RKO (cell line): ENCODE data around the gene NFU1.

Experiments
- DNase-seq: peaks from one replicate; pipeline ENCODE4 v3.0.0-alpha.2; 2016; ENCODE audit warnings: low spot score

The NFU1 gene

DNA sequence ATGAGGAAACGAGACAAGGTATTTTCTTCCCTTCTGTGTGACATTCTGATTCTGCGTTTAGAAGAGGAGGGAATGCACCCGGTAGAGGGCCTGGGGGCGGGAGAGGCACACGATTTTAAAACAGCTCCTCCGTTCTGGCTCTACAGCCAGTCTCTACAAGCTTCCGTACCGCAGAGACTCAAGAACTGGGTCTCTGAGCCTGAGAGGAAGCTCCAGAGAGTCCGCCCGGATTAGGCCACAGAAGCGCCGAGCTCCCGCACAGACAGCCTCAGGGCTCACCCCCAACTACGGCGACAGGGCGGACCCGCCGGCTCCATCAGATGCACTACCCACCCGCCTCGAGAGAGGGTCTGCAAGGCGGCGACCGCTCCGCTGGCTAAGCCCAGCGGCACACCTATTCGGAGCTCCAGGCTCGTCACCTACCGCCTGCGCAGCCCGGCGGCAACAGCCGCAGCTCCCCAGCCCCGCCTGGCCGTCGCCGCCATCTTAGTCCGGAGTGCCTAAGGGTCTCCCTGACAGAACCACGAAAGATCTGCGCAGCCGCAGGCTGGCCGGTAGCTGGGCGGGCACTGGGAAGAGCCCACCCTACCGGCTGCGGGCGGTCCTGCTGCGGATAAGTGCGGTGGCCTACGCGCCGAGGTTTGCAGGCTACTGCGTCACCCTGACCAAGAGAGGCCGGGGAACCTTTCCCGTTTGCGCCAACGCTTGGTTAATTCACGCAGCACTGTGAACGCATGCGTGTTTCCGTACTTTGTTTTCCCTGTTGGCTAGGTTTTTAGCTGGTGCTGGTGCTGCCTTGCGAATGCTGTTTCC lies at the start of gene NFU1:
Gene NFU1 (minus strand): TSS at position 498 of the 813 bp plus-strand sequence. CDS start 13 bp downstream, at position 485.
- peak; percentile 96 for DNase-seq

DNA sequence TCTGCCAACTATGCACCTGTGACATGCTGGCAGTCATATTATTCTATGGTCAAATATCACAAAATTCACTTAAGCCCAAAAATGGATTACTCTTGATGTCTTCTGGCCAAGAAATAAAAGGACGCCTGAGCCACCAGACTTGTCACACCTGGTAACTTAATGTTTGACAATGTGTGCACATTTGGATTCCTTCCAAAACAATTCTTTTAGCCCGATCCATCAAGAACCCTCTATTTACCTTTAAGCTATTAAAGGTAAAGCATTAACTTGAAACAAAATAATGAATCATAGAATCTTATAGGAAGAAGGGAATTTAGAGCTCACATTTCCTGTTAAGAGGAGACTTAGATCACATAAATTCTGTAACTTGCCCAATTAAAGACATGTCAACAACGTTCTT lies 46.5 kb upstream of the NFU1 start:
- no peak for DNase-seq

DNA sequence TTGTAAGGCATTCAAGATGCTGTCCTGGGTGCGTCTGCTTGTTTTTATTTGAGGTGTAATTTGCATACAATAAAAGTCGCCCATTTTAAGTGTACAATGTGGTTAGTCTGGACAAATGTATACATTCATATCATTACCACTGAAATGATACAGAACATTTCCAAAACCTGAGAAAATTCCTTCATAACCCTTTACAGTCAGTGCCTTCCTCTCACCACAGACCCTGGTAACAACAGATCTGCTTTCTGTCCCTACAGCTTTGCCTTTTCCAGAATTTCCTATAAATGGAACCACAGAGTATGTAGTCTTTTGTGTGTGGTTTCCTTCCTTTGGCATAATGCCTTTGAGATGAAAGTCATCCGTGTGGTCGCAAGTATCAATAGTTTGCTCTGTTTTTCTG lies 45.8 kb upstream of the NFU1 start:
- DNase-seq, result no peak

DNA sequence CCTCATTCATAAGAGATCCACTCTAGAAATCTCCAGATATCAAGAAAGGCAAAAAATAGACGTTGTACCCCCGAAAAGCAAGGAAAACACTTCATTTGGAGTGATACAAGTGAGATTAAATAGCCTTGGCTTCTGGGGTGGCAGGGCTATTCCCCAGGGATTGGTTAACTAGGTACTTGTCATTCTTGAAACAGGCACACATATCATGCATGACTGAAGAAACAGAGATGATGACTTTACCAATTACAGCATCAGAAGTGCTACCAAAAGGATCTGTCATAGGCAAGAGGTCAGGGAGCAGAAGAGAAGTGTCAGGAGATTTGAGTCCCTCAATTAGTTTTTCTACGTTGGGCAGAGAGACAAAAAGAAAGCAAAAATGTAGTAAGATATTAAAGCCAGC lies 45.2 kb upstream of the NFU1 start:
- DNase-seq, result no peak

DNA sequence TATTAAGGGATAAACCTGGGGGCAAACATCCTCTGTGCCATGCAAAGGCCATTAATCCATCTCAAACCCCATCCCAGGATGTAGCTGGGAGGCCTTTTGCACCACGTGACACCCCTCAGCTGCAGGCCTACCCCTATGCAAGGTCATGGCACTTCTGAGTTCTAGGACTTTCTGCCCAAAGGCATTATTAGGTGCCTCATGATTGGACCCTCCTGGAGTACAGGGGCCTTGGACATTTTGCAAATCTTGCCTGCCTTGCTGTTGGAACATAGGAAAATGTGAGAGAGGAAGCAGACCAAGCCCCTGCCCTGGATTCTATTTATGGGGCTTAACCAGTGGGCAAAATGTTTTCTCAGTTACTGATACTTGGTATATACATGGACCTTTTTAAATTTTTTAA lies 44.2 kb upstream of the NFU1 start:
- DNase-seq, result no peak

DNA sequence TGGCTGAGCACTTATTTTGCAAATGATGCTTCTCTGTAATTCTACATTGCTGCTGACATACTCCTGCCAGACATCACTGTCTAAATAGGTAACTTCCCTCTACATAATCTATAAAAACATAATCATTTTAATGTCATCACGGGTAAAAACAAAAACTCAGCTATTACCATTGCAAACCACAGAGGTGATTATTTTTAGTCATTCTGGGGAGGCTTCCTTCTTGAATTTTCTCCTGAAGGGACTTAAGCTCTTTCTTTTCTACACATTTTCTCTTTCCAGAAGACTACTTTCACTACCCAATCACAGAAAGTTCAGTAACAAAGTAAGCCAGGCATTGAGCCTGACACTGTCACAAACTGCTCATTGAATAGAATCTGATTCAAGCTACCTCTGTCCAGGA lies 40.4 kb upstream of the NFU1 start:
- no peak for DNase-seq

DNA sequence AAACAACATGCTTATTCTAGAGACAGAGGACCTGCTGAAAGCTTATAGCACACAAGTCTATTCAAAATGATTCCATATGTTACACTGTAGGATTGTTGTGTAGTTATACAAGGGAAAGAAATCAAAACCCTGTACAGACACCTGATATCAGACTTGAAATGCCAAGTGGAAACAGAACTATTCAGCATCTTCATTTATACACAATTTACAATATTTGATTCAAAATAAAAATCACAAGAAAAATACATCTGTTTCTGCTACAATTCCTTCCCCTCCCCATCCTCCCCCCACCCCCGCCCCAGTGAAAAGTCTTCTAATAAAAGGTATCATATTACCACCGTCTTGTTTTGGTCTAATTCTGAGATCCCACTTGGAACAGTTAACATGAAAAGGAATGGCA lies 37.5 kb upstream of the NFU1 start:
- DNase-seq, result no peak

DNA sequence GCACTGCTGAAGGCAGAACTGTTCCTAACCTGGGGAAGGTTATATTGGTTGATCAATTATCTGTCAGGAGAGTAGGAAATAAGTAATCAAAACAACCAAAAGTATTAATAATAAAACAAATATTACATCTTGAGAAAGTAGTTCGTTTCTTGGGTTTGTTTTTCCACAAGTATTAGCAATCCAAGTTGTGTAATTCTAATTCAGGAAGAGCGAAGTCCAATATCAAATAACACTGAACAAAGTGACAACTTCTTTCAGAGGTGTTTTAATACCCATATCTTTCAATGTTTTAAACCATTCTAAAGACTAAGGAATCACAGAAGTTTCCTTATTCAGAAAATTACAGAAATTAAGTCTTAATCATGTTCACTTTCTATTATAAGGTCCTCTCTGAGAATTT lies 34.6 kb upstream of the NFU1 start:
- DNase-seq, result no peak

DNA sequence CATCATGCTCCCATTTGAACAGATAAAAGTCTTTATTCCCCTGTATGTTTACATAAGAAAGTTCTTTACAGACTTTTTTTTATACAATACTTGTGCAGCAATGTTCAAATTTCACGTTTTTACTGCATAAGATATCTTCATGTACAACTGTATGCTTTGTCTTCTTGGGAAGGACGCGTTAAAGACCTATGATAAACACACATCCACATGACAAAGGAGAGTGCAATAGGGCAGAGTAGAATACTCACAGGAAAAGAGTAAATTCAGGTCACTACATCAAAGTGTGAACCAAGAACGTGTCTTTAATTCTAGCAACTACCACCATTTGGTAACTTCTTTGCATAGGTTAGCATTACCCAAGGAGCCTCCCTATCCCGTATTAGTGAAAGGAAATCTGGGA lies 33.7 kb upstream of the NFU1 start:
- DNase-seq, result no peak

DNA sequence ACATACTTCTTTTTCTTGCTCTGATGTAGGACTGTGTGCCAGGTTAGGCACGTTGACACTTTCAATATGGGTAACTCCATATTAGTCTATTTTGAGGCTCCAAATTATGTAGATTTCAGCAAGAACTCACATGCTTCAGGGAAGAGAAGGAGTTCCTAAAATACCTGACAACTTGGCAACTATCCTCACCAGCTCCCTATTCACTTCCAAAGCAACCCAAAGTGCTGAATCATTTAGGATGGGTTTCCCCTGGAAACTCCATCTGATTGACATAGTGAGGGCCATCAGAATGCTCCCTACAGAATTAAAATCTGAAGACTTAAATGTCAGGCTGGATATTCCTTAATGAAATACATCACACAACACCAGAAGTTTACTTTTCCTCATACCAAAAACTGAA lies 32.5 kb upstream of the NFU1 start:
- no peak for DNase-seq

DNA sequence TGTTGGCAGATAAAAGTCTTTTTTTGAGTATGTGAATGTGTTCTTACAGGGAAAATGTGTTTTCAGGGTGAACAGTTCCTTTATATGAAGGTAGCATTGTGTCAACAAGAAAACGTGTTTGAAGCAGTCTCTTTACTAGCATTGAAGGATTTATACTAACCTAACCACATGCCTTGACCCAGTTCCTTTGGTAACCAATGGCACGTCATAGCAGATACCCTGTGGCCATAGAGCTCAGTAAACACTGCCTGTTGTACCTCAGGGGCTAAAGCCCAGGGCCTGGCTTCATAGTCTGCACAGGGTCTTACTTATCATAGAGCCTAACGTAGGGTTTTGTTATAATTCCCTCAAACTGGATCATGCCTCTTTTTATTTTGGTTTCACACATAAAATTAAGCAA lies 32.1 kb upstream of the NFU1 start:
- no peak for DNase-seq

DNA sequence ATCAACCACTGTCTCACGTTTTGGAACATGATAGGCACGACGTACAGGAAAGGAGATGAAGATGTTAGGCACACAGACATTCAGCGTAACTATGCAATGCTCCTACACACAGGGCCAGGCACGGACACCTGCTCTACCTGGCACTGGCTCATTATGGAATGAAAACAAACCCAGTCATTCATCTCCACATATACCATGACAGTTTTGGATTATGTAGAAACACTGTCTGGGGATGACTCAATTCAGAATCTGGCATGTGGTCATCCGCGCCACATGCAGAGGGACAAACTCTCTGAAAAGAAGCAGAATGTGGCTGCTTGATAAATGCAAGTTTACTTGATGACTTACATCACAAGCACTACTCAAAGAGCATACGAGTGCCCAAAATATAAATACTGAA lies 29.5 kb upstream of the NFU1 start:
- DNase-seq, result no peak

DNA sequence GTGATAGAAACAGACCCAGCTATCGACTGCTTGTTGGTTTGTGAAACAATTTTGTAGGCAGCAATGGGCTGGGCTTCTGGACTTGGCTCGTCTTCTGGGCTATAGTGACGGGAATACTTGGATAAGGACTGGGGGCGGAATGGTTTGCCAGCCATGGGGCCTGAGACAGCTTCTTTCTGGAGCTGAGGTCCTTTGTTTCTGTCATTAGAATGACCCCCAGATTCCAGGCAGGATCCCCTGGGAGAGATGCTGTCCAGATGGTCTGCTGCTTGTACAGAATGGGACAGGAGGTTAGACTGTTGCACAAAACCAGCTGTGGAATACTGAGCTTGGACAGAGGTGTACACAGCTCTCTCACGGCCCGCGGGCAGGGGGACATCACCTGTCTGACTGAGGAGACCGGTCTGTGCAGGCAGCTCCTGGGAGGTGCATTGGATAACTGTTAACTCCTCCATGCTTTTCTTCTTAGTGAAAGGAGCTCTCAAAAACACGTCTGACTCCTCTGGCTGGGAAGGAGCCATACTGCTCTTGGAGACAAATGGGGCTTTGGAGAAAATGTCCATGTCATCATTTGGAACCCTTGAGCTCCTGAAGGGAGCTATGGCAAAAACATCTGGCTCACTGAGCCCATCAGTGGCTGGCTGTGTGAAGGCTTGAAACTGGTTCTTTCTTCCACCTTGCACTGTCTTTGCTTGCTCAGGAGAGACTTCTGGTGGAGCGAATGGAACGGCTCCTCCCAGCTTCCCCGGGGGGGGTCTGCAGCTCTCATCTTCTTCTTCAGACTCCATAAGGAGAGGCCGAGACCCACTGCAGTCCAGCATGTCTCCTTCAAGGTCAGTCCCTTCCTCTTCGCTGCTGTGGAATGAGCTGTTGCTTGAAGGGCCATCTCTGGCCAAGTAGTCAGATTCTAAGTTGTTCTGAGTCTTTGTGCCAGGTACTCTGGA lies 28.6 kb upstream of the NFU1 start:
- no peak for DNase-seq

DNA sequence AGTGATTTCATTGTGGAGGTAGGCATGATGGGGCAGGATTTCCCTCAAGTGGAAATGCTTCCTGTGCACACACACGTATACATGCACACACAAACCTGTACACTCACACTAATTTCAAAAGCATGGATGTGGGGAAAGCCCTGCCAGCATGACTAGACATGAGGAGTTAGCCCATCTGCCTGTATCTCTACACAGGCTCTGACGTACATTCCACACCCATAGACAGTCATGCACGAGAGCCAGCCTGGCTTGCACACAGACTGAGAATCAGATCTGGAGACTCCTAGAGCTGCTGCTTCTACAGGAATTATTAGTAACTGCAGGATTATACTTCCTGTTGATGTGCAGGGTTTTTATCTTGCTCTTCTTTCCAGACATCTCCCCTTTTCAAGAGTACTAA lies 27.3 kb upstream of the NFU1 start:
- no peak for DNase-seq

DNA sequence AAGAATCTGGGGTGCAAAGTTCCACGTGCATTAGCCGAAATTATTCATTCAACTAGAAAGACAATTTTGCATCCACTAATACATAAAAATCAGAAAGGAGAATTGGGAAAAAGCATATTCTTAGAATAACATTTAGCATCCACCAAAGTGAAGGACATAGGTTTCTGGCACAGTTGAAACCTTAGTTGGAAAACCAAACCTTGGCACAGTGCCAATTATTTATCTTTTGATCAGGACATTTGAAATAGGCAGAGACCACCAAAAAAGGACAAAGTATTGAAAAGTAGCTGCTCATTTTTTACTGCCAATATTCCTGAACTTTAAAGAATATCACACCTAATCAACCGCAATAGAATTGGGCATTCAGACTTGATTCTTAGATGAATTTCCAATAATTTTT lies 25.5 kb upstream of the NFU1 start:
- no peak for DNase-seq

DNA sequence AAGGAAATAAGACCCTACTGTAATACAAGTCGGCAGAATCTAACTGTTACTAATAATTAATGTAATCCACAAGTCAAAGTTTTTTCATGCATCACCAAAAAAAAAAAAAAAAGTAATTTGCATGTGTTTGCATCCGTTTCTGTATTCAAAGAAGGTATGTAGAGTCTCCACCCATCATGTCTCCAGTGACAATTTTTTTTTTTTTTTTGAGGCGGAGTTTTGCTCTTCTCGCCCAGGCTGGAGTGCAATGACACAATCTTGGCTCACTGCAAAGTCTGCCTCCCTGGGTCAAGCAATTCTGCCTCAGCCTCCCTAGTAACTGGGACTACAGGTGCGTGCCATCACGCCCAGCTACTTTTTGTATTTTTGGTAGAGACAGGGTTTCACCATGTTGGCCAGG lies 24.2 kb upstream of the NFU1 start:
- DNase-seq, result no peak

DNA sequence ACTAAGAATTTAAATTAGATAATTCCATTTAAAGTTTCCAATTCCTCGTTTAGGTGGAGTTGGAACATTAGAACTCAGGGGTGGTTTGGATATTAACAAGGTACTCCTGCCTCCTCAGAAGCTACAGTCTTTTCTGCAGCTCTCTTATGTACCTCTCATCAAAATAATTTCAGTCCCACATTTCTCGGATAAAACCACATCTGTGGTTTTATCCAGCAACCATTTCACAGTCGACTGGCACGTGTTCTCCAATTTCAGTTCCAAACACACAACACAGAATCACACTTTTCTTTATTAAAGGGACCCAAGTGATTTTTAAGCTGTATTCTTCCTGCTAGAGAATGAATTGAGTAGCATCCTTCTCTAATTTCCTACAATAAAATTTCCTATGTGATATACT lies 22.7 kb upstream of the NFU1 start:
- no peak for DNase-seq

DNA sequence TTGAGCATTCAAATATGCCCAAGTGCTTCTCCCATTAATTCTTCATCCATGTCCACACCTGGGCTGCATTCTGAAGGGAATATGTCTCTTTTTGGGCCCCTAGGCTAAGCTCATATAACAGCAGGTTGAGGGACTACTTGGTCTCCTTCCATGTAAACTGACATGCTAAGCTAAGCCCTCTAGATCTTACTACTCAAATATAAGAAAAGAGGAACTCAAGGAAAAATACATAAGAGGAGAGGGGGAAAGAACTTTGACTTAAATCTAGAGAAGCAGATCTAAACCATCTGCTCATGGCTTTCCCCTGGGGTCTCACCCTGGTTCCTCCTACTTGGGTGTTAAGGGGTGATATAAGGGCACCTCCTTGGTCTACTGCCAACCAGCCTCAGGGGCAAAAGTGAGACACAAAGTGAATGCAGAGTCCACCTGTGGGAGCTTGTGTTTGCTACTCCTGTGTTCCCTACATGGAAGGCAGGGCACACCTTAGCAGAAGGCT lies 19.8 kb upstream of the NFU1 start:
- DNase-seq, result no peak

DNA sequence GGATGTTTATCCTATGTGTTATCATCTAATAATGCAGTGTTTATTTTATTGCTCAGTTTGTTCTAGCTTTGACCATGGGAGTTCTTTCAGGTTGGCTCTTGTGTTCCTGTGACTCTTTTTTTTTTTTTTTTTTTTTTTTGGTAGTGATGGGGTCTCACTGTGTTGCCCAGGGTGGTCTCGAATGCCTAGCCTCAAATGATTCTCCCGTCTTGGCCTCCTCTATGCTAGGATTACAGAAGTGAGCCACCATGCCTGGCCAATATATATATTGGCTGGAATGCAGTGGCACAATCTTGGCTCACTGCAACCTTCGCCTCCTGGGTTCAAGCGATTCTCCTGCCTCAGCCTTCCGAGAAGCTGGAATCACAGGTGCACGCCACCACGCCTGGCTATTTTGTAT lies 18.9 kb upstream of the NFU1 start:
- DNase-seq, result no peak

DNA sequence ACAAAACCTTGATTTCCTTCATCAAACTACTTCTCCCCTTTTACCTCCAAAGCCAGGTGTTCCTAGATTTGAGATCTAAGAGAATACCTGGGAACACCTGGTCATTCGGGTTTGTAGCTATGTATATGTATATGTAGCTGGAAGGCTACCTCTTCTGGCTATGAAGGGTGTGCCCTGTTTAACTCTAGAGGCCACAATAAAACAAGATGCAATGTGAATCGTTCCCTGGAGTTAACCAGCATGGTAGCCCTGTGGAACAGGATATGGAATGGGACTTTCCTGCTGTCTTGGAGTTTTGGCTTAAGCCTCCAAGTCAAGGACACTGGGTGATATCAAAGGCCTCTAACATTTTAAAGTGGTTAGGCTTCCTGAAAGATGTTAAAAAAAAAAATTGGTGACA lies 17.7 kb upstream of the NFU1 start:
- no peak for DNase-seq

DNA sequence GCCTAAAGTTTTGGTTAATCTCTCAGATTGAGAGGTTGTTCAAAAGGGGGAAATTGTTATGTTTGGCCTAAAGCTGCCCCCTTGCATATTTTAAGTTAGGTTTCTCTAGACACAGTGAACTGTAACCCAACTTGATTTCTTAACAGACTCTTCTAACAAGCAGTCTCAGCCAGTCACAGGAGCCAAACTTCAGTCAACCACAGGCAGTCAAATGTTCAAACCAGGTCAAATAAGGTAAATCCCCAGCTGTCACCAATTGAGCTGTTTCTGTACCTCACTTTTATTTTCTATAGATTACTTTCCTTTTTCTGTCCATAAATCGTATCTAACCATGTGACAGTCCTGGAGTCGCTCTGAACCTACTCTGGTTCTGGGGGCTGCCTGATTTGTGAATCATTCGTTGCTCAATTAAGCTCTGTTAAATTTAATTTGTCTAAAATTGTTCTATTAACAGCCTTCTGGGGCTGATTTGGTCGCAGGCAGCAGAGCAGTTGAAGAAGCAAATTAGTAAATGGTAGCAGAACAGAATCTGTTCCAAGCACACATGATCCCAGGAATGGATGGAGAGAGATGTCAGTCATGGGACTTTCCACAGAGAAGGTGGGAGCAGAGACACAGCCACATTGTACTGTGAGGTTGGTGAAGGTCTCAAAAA lies 16.4 kb upstream of the NFU1 start:
- DNase-seq, result no peak

DNA sequence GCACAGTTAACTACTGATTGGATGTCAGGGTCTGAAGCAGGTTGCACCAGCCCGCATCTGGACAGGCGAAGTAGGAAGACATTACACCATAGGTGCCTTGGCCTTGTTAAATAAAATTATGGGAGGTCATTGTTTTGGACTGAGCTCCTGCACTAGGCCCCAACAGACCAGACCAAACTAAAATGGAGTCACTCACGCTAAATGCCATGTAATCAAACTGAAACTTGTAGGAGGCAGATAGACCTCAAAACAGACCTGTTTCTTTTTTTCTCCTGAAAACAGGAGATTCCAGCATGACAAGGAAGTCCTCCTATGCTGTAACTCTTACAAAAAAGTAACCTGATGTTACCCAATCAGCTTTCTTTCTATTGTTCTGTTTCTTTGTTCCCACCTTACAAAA lies 15.5 kb upstream of the NFU1 start:
- no peak for DNase-seq
